ELR (cell line): ENCODE measurements around the gene CYTH1.
A peak's percentile ranks its signal among the peaks of the same experiment; 100 is the strongest.

Experiments used
- DNase-seq: peaks from one replicate; pipeline ENCODE4 v3.0.0-alpha.2; 2015; ENCODE audit warnings: low read depth

CYTH1 gene

DNA sequence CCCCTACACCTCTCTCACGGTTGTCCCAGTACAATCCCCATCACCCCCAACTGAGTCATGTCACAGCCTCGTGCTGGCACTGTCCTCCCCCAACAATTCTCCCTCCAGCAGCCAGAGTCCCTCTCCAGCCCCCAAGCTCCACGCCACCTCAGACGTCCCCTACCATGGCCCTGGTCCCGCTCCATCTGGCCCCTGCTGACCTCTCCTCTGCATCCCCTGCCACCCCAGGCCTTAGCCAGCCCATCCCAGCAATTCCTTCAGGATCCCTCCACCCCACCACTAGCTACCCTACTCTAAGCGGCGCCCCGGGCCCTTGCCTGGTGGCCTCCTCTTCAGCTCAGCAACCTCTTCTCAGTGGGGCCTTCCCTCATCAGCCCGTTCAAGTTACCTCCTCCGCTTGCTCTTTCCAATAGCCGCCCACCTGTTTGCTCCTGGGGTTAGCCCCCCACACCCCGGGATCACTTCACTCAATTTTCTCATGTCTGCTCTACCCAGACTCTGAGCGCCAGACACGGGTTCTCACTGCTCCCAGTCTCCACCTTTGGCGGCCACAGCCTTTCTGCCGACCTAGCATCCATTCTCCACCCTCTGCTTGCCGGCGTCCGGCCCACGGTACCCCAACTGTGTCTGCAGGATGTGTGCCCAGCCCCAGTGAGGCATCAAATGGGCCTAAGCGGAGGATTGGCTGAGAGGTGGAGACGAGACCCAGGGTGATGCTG lies 112.7 kb downstream of the CYTH1 start:
- no peak for DNase-seq

DNA sequence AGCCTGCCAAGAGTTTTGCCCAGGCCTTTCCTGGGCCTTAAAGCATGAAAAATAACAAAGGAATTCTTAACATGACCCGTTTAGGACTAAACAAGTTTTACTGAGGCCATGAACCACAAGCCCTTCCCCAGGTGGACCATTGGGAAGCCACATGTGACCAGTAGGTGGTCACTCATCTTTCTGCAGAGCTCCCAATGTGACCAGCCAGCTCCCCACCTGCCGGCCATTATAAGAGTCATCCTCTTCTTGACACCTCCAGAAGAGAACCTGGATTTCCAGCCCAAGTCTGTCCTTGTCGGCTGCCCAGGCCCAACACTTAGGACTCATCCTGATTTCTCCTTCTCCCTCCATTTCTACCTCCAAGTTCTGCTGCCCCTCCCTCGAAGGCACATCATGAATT lies 113.2 kb downstream of the CYTH1 start:
- DNase-seq = no peak

DNA sequence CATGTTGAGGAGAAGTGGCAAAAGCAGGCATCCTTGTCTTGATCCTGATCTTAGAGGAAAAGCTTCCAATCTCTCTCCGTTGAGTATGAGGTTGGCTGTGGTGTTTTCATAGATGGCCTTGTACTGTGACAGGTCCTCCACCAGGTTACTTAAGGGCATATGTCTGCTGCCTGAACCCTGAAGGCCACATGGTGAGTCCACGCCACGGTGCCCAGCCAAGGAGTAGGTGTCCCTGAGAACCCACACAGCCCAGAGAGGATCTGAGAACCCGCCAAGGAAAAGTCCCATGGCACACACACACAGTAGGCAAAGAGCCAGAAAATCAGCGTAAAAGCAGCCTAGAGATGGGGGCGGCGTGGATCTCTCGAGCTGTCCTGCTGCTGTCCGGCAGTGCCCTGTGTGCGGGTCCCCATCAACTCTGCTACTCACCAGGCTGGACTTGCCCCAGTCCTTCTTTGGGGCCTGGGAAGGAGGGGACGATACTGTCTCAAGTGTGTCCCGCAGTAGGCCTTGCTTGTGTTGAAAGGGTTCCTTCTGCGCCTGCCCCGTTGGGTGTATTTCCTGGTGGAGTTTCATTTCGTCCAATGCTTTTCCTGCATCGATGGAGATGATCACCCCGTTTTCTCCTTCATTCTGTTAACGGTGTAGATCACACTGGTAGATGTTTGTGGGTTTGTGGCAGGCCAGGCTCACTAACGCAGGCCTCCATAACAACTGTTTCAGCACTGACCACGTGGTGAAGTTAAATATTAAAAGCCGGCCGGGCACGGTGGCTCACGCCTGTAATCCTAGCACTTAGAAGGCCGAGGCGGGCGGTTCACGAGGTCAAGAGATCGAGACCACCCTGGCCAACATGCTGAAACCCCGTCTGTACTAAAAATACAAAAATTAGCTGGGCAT lies 114.1 kb downstream of the CYTH1 start:
- DNase-seq = no peak

DNA sequence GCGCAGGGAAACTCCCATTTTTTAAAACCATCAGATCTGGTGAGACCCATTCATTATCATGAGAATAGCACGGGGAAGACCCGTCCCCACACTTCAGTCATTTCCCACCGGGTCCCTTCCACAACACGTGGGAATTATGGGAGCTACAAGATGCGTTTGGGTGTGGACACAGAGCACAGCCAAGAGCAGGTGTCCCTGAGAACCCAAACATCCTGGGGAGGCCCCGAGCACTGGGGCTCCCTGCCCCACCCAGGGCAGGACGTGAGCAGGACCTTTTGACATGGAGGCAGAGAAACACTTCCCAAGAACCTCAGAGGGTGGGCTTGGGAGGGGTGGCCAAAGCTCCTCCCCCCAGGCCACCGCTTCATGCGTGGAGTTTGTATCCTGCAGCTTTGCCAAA lies 115.0 kb downstream of the CYTH1 start:
- DNase-seq = no peak

DNA sequence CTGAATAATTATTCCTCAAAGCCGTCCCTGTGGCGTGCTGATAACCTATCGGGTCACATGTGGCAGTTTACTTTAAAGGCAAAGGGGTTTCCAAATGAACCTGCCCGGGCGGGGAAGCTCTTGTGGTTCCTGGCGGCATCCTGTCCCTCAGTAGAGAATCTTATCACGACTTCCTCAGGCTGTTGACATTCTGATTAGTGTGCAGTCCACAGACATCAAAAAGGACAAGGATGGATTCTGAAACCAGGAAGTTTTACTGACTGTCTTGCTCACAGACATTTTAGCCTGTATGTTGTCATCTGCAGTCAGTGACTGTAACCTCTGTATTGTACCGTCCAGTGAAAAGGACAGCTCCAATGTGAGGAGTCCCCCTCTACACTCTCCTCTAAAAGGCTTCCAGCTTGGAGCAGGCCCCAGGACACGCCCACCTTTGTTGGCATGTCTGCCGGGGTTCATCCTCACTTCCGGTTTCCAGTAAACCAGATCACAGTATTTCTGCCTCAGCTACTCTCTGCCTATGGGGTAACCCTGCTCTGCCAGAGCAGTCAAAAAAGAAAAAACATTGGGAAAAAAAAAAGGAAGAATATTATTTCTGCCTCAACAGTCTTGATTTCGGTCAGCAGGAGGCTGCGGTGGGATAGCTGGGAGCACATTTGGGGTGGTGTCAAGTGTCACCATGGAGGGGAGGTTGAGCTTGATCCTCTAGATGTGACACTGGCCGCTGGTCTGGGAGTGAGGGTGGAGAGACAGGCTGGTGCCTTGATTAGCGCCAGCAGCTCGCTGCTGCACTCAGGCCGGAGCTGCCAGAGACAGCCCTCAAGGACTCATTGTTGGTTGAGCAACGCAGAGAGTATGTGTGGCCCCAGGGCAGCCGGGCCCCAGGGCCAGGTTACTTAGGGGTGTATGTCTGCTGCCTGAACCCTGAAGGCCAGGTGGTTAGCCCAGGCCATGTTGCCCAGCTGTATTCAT lies 115.8 kb downstream of the CYTH1 start:
- DNase-seq = peak; percentile 23

DNA sequence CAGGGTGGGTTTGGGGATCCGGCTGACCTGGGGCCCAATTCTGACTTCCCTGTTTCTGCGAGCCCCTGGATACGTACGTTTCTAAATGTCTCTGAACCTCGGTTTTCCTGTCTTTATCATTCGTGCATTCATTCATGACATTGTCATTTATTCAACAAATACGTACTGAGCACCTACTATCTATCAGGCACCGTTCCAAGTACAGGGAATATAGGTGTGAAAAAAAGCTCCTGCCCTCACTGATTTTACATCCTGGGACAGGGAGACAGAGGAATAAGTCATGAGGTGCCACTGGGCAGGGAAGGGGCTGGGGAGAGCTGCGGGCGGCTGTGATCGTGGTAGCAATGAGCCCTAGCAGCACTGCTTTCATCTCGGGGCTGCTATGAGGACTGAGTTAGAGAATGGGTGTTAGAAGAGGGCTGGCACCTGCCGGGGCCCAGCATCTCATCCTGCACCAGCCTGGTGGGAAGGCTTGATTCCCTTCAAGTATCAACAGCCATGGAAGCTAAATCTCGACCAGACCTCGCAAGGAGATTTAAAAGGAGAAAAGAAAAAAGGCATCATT lies 116.6 kb downstream of the CYTH1 start:
- DNase-seq = no peak

DNA sequence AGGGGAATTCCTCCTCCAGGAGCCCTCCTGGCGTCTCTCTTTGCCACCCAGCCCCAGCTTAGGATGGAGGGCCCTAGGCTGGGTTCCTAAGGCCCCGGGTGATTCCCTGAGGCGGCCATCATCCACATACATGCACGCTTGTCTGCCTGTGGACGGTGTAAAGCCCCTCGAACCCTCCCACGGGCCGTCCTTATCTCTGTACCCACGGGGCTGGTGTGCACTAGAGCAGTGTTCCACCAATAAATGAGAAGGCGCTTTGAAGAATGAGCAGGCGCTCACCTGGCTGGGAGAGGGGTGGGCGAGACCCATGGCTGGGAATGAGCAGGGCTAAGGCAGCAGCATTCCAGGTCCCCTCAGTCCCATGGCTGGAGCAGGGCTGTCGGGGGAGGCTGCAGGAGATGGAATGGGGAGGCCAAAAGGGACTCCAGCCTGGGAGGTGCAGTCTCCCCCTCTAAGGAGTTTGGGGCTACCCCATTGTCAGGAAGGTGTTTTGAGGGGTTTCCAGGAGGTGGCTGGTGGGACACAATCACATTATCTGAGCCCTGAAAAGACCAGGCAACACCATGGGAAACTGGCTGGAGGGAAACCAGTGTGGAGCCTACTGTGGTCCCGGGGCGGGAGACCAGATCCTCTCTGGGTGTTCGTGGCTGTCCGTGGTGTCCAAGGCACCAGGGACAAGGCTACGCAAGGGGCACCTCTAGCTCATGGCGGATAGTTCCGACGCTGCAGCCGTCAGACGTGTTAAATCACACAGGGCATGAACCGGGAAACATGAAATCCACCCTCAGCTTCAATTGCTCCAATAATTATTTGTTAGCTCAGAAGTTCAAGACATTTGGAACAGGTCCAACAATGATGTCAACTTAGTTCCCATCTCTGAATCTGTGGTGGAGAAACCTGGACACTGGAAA lies 117.3 kb downstream of the CYTH1 start:
- DNase-seq = no peak

DNA sequence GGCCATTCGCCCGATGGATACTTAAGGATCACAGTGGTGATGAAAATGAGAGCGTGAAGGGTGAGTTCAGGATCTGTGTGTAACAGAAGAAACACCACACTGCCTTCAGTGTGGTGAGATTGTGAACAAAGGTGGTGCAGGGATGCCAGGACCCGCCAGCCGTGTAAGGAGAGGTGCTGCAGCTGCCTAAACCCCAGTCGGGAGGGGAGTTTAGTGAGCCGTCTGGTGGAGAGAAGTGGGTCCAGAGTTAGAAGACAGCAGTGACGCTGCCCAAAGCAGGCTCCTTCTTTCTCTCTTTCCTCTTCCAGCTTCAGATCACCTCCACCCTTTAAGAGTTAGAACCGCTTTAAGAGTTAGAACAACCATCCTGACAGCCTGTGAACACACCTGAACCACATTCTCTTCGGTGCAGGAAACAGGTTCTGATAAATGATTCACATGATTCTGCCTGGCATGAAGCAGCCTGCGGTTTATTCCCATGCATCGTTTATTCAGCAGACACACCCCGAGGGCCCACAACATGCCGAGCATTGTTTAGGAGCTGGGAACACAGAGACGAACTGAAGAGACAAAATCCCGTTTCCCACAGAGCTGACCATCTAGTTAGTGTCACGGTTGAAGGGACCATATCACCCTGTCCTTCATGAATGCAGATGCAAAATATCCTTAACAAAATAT lies 120.8 kb downstream of the CYTH1 start:
- DNase-seq = peak; percentile 66

DNA sequence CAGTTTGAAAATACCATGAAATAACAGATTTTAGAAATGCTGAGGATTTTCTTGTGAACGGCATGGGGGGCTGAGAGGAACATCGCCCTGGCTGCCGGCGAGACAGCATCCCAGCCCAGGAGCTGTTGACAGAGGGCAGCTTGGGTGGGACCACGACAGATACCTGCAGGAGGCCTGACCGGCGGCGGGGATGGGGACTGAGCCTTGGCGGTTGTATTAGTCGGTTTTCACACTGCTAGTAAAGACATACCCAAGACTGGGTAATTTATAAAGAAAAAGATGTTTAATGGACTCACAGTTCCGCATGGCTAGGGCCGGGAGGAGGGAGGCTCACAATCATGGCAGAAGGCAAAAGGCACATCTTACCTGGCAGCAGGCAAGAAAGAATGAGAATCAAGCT lies 122.5 kb downstream of the CYTH1 start:
- DNase-seq = no peak

DNA sequence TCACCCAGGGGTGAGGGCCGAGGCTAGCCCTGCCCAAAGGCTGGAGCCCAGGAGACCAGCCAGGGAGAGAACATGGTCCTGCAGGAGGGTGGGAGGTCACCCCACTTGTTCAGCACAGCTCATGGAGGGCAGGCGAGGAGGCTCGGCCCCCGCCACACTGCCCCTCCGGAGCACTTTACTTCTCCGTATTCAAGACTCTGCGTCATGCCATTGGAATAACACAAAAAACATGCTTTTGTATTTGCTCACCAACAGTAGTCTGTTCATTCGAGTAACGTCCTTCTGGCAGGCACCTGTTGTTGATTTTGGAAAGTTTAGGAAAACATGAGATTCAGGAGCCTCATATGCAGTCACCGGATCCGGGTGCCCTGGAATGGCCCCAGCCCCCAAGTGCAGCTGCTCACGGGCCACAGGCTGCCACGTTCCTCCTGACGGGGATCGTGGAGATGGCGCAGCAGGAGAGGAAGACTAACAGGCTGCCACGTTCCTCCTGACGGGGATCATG lies 123.7 kb downstream of the CYTH1 start:
- peak; percentile 50 for DNase-seq

DNA sequence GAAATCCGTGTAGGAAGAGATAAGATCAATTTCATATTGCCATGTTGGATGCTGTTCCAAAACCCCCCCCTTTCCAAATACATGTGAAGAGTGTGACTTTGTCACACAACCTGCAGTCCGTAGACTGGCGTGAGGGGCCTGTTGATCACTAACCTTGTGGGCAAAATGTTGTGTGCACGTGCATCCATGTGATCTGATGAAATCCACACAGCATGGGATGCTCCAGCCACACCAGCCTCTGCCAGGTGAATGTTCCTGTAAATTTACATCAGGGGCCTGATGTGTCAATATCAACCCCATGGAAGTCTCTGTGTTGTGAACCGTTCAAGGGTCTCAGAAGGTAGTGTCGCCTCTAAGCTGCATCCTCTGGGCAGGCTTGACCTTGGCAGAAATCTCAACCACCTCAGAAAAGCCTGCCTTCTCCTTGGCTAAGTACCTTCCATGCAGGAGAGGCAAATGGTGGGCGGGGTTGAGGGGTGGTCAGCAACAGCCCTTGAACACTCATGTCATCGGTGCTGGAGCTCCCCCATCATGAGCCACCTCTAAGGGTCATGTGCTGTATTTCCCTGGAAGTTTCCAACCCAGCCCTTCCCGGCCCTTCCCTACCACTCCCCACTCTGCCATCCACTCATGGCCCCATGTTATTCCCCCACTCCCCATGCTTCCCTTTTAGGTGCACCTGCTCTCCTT lies 126.7 kb downstream of the CYTH1 start:
- no peak for DNase-seq

DNA sequence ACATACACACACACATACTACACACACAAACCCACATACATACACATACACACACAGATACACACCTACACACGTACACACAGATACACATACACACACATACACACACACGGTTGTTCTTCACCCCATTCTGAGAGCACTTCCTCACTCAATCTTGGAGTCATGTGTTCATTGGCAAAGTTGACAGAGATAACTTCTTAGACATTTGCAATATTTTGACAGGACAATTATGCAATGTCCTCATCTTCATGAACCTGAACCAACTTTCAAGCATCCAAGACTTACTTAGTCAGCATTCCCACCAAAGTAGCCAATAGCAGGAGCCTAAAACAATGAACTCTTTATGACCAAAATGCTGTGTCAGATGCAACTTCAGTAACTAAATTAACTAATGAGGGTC lies 127.7 kb downstream of the CYTH1 start:
- no peak for DNase-seq

DNA sequence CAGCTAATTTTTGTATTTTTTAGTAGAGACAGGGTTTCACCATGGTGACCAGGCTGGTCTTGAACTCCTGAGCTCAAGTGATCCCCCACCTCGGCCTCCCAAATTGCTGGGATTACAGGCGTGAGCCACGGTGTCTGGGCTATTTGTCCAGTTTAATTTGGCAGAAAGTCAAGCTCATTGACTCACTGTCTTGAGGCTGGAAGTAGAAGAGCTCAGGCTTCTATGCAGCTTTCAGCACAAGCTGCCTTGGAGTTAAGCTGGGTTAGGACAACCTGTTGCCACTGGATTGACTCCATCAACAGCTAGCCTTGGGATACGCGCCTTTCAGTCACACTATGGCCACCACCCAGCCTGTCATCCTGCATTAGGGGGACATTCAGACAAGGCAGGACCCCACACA lies 128.7 kb downstream of the CYTH1 start:
- peak; percentile 55 for DNase-seq

DNA sequence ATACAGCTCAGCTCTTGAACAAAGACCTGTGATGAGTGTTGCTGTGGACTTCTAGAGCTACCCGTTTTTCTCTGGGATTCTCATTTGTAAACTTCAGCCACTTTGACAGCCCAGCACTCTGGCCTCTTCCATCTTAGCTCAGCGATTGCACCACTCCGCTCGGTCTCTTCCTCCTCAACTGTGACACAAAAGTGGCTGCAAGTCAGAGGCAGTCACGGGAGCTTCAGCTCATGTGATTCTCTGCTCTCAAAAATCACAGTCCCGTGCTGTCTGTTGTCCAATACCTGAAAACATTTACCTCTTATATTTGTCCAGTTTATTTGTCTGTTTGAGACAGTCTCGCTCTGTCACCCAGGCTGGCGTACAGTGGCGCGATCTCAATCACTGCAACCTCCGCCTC lies 129.2 kb downstream of the CYTH1 start:
- DNase-seq = no peak

DNA sequence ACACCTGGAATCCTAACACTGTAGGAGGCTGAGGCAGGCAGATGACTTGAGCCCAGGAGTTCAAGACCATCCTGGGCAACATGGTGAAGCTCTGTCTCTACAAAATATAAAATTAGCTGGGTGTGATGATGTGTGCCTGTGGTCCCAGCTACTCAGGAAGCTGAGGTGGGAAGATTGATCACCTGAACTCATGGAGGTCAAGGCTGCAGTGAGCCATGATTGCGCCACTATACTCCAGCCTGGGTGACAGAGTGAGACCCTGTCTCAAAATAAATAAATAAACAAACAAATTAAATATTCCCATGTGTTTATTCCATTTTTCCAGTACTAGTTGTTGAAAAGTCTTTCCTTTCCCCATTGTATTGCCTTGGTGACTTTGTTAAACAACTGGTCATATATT lies 130.0 kb downstream of the CYTH1 start:
- no peak for DNase-seq

DNA sequence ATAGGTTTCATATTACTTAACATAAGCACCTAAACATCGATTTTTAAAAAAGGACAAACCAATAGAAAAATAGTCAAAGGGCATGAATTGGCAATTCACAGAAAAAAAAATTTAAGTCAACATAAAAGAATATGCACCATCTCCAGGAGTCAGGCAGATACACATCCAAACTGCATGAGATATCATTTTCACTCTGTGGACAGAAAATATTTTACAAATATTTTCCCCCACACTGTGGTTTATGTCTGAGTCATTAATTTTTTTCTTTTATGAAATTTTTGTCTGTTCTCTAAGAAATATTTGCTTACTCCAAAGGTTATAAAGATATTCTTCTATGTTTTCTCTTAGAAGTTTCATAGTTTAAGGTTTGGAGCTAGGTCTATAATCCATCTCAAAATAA lies 130.5 kb downstream of the CYTH1 start:
- no peak for DNase-seq

DNA sequence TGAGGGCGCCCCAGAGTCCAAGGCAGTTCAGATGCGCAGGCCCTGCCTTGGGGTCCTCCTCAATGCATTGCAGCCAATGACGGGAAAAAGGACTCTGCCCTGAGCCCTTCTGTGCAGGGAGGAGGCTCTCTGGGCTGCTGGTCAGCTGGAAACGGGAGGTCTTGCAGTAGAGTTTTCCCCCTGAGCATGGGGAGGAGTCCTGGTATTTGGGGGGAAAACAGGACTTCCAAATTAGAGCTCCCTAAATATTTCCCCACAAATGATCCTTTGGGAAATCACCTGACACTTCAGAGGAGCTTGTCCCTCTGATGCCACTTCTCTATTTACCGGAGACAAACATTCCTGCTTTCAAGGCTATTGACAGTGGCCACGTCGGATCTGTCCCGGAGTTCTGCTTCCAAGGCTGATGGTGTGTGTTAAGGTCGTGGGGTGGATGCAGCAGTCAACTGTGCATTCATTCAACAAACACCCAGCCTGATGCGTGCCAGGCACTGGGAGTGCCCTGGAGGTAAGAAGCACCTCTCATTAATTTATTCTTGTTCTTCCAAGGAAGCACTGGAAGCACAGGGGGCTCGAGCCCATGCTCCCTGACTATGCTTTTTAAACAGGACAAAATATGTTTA lies 131.9 kb downstream of the CYTH1 start:
- DNase-seq = no peak

DNA sequence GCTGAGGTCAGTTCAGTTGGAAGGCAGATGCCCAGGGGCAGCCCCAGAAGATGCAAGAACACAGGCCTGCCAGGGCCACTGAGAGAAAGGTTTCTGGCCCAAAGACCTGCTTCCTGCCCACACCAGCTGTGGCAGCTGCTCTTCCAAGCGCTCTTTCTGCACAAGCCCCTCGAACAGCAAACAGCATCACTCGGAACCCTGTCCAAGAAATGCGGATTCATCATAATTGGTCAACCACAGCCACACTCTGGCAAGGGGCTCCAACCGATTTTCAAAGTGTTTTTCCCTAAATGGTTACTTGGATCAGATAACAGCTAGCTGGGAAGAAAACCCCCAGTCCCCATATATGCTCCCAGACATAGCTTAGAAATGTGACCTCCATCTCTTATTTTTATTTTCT lies 133.8 kb downstream of the CYTH1 start:
- no peak for DNase-seq

DNA sequence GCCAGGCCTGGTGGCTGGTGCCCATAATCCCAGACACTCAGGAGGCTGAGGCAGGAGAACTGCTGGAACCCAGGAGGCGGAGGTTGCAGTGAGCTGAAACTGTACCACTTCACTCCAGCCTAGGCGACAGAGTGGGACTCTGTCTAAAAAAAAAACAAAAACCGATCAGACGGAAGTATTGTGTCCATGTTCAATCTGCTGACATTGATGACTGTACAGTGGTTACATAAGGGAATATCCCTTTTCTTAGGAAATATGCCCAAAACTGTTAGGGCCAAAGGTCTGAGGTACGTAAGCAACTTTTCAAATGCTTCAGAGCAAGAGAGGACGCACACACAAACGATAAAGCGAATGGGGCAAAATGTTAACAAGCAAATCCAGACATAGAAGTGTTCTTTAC lies 135.0 kb downstream of the CYTH1 start:
- no peak for DNase-seq
